ENCODE results near the gene STC2. TPM values are rescaled to one million over a fixed set of nuclear protein-coding genes. Genes with fewer than 3 reads are reported as not detected.

STC2 gene
- total and polyA plus RNA-seq, 2 experiments from 2014 or later, result 26.6 to 27.8 TPM

- Histone ChIP-seq H3K27me3 (no peaks in the 10 kb centered on the region), H4K20me1 (ENCODE audit: insufficient read depth, poor library complexity, severe bottlenecking) (no peaks in the 10 kb centered on the region), H3K9me3 (ENCODE audit: low read depth) (no peaks in the 10 kb centered on the region), H3K79me2 (no peaks in the 10 kb centered on the region), H3K4me2 (no peak overlapping the region), H3K27ac (no peak overlapping the region), H3K4me1 (ENCODE audit: insufficient read depth) (peaks cover 20% of the 10 kb centered on the region), H3K36me3 (replicated peaks; ENCODE audit: insufficient read depth, low read depth) (no peaks in the 10 kb centered on the region), H3K9me2 (replicated peaks; ENCODE audit: insufficient read depth) (no peaks in the 10 kb centered on the region), H3K4me3 (no peak overlapping the region), H2AFZ (no peak overlapping the region)
- TF ChIP-seq, protein P1, sequence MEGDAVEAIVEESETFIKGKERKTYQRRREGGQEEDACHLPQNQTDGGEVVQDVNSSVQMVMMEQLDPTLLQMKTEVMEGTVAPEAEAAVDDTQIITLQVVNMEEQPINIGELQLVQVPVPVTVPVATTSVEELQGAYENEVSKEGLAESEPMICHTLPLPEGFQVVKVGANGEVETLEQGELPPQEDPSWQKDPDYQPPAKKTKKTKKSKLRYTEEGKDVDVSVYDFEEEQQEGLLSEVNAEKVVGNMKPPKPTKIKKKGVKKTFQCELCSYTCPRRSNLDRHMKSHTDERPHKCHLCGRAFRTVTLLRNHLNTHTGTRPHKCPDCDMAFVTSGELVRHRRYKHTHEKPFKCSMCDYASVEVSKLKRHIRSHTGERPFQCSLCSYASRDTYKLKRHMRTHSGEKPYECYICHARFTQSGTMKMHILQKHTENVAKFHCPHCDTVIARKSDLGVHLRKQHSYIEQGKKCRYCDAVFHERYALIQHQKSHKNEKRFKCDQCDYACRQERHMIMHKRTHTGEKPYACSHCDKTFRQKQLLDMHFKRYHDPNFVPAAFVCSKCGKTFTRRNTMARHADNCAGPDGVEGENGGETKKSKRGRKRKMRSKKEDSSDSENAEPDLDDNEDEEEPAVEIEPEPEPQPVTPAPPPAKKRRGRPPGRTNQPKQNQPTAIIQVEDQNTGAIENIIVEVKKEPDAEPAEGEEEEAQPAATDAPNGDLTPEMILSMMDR (IDR thresholded peaks at IDR 0.05; ENCODE audit: poor library complexity), result no peak
- TF ChIP-seq EZH2 (IDR thresholded peaks at IDR 0.05; ENCODE audit: borderline replicate concordance) (no peak), EZH2phosphoT487 (IDR thresholded peaks at IDR 0.05; ENCODE audit: low read depth, severe bottlenecking, unreplicated experiment) (no peak)
- 91% methylated on average over 3 of the region's 3 CpGs for WGBS (ENCODE audit: low lambda C conversion rate, missing lambda C conversion rate)
- DNase-seq (ENCODE audit: low spot score), result no peak
Observed at GRCh38 chr5:173306695-173307094, 21.5 kb downstream of the STC2 start.

- TF ChIP-seq, protein P1 (IDR thresholded peaks at IDR 0.05; ENCODE audit: poor library complexity), result no peak
- TF ChIP-seq EZH2 (IDR thresholded peaks at IDR 0.05; ENCODE audit: borderline replicate concordance), result no peak
- TF ChIP-seq EZH2phosphoT487 (IDR thresholded peaks at IDR 0.05; ENCODE audit: low read depth, severe bottlenecking, unreplicated experiment), result no peak
- Histone ChIP-seq H3K27ac (no peak overlapping the region), H3K4me3 (no peak overlapping the region), H3K36me3 (replicated peaks; ENCODE audit: insufficient read depth, low read depth) (no peaks in the 10 kb centered on the region), H3K27me3 (no peaks in the 10 kb centered on the region), H4K20me1 (ENCODE audit: insufficient read depth, poor library complexity, severe bottlenecking) (no peaks in the 10 kb centered on the region), H3K4me2 (peak overlapping the region; percentile 7), H2AFZ (no peak overlapping the region), H3K79me2 (no peaks in the 10 kb centered on the region), H3K4me1 (ENCODE audit: insufficient read depth) (peaks cover 17% of the 10 kb centered on the region), H3K9me2 (replicated peaks; ENCODE audit: insufficient read depth) (no peaks in the 10 kb centered on the region), H3K9me3 (ENCODE audit: low read depth) (no peaks in the 10 kb centered on the region)
- 44% methylated on average over 10 of the region's 10 CpGs for WGBS (ENCODE audit: low lambda C conversion rate, missing lambda C conversion rate)
- peak; percentile 41 for DNase-seq (ENCODE audit: low spot score)
Observed at GRCh38 chr5:173304591-173304988, 23.6 kb downstream of the STC2 start.

GRCh38 chr5:173303878-173304590 lies 24.2 kb downstream of the STC2 start:
- TF ChIP-seq, protein P1 (IDR thresholded peaks at IDR 0.05; ENCODE audit: poor library complexity), result no peak
- TF ChIP-seq EZH2 (IDR thresholded peaks at IDR 0.05; ENCODE audit: borderline replicate concordance) (no peak), EZH2phosphoT487 (IDR thresholded peaks at IDR 0.05; ENCODE audit: low read depth, severe bottlenecking, unreplicated experiment) (no peak)
- no peaks in the 10 kb centered on the region for H3K27me3 ChIP-seq
- WGBS (ENCODE audit: low lambda C conversion rate, missing lambda C conversion rate), result 47% methylated on average over 13 of the region's 13 CpGs
- peak overlapping the region; percentile 7 for H3K4me2 ChIP-seq
- H3K36me3 ChIP-seq (replicated peaks; ENCODE audit: insufficient read depth, low read depth), result no peaks in the 10 kb centered on the region
- H4K20me1 ChIP-seq (ENCODE audit: insufficient read depth, poor library complexity, severe bottlenecking), result no peaks in the 10 kb centered on the region
- peaks cover 17% of the 10 kb centered on the region for H3K4me1 ChIP-seq (ENCODE audit: insufficient read depth)
- no peaks in the 10 kb centered on the region for H3K79me2 ChIP-seq
- no peak overlapping the region for H2AFZ ChIP-seq
- peak; percentile 58 for DNase-seq (ENCODE audit: low spot score)
- no peaks in the 10 kb centered on the region for H3K9me3 ChIP-seq (ENCODE audit: low read depth)
- H3K4me3 ChIP-seq, result no peak overlapping the region
- H3K27ac ChIP-seq, result no peak overlapping the region
- H3K9me2 ChIP-seq (replicated peaks; ENCODE audit: insufficient read depth), result no peaks in the 10 kb centered on the region

Data from hepatocyte (in vitro differentiated cells).